Measurements from ENCODE around the gene CYP2E1. TPM values are rescaled to one million over a fixed set of nuclear protein-coding genes. Genes with fewer than 3 reads are reported as not detected.

Gene CYP2E1
- total RNA-seq, 1 experiment from 2014 or later, result 0.13 TPM

GRCh38 chr10:133534417-133534816 is 7.3 kb downstream of the CYP2E1 start:
- Mint-ChIP-seq H3K36me3 (ENCODE audit: insufficient read depth in 1 of 3, low read depth in 3 of 3) (peaks cover 5 to 33% (median 32%) of the 10 kb centered on the region in 3 experiments), H3K4me3 (no peak overlapping the region), H3K27me3 (ENCODE audit: low read depth) (no peaks in the 10 kb centered on the region; the same call in none of the 2 replicates), H3K9me3 (peaks cover 90 to 96% of the 10 kb centered on the region in 2 experiments), H3K4me1 (no peaks in the 10 kb centered on the region), H3K27ac (no peak overlapping the region)
- Histone ChIP-seq H3T11ph (ENCODE audit: low read length) (no peak overlapping the region), H2BK12ac (ENCODE audit: insufficient read length, low read depth, low read length) (no peak overlapping the region), H2BK20ac (ENCODE audit: low read depth, low read length, poor library complexity, severe bottlenecking) (no peak overlapping the region), H3K27me3 (ENCODE audit: insufficient read depth, low read length) (no peaks in the 10 kb centered on the region; the same call in 1 of the 2 replicates), H4K20me1 (ENCODE audit: control insufficient read depth, insufficient read depth, insufficient read length) (no peaks in the 10 kb centered on the region), H3K9me3 (ENCODE audit: control insufficient read depth, low read depth, low read length) (peaks cover 92% of the 10 kb centered on the region), H3K23me2 (ENCODE audit: insufficient read length, low read depth, low read length, poor library complexity, severe bottlenecking) (no peaks in the 10 kb centered on the region), H2AK5ac (ENCODE audit: insufficient read length, low read length) (no peak overlapping the region), H2BK120ac (ENCODE audit: low read depth, low read length, poor library complexity, severe bottlenecking) (no peak overlapping the region), H4K91ac (ENCODE audit: insufficient read length, low read depth, low read length) (no peak overlapping the region), H2BK5ac (ENCODE audit: insufficient read length, low read length) (no peak overlapping the region), H3K23ac (ENCODE audit: insufficient read length, low read depth, low read length) (no peak overlapping the region), H4K8ac (replicated peaks; ENCODE audit: insufficient read length, low read depth, low read length) (no peak overlapping the region), H3K4ac (ENCODE audit: low read depth, low read length) (no peak overlapping the region), H3K79me2 (ENCODE audit: insufficient read depth, low read length) (no peaks in the 10 kb centered on the region), H3K9ac (ENCODE audit: extremely low read depth, insufficient read length, low read length) (no peak overlapping the region), H3K4me1 (ENCODE audit: insufficient read depth, low read length) (no peaks in the 10 kb centered on the region), H2AFZ (ENCODE audit: low read length) (no peak overlapping the region), H3K4me2 (ENCODE audit: insufficient read depth, insufficient read length, low read length) (no peak overlapping the region), H2BK15ac (ENCODE audit: low read depth, low read length) (no peak overlapping the region), H3K18ac (ENCODE audit: insufficient read length, low read depth, low read length) (no peak overlapping the region), H4K5ac (ENCODE audit: insufficient read length, low read depth, low read length) (no peak overlapping the region), H3K56ac (ENCODE audit: insufficient read length, low read depth, low read length) (no peak overlapping the region), H3K14ac (ENCODE audit: insufficient read depth, low read length) (no peak overlapping the region), H3K79me1 (ENCODE audit: insufficient read depth, low read depth, low read length, poor library complexity, severe bottlenecking) (no peaks in the 10 kb centered on the region), H3K27ac (ENCODE audit: insufficient read length, low read depth, low read length) (no peak overlapping the region)
- no peak for TF ChIP-seq CTCF (conservative IDR thresholded peaks at IDR 0.05)
- no peak for DNase-seq
- no CpG with 5 or more reads among the region's 7 CpGs for WGBS (ENCODE audit: extremely low coverage, insufficient read length, low lambda C conversion rate)
